22Rv1 (cell line): ENCODE data around the gene AJUBA.

Experiments
- ZFX ChIP-seq: fragments of 450-650 bp; IDR thresholded peaks from 2 replicates; pipeline ENCODE4 v1.6.1; 2017; ENCODE audit warnings: antibody characterized with exemption, borderline replicate concordance
- TF ChIP-seq, protein P1 (sequence below): fragments of 450-650 bp; IDR thresholded peaks from 2 replicates; pipeline ENCODE4 v1.5.1; 2017; ENCODE audit warnings: mild to moderate bottlenecking

DNA sequence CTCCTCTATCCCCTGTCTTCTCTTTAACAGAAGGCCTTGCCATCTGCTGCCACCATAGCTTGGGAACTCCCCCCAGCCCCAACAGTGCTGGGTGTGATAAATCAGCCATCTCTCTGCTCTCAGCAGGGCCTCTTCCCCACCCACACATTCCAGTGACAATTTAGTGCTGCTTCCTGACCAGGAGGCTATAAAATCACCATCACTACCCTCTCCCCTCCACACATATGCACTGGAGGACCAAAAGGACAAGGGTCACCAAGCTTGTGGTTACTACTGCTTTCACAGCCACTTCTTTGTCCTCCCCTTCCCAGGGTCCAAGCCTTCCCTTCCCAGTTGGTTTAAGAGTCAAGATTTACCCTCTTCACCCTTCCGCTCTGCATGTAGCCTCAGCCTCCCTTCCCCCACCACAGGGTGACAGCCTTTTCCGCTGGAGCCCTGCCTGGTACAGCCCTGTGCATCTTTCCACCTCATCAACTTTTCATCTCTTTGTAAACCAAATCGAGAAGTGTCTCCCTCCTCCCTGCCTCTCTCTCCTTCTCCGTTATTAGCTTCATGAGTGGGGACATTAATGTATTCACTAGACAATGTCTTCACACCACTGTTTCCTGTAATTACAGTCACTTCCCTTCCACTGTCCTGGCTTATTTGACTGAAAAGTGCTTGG is 42.9 kb upstream of the AJUBA start:
- TF ChIP-seq, protein P1, sequence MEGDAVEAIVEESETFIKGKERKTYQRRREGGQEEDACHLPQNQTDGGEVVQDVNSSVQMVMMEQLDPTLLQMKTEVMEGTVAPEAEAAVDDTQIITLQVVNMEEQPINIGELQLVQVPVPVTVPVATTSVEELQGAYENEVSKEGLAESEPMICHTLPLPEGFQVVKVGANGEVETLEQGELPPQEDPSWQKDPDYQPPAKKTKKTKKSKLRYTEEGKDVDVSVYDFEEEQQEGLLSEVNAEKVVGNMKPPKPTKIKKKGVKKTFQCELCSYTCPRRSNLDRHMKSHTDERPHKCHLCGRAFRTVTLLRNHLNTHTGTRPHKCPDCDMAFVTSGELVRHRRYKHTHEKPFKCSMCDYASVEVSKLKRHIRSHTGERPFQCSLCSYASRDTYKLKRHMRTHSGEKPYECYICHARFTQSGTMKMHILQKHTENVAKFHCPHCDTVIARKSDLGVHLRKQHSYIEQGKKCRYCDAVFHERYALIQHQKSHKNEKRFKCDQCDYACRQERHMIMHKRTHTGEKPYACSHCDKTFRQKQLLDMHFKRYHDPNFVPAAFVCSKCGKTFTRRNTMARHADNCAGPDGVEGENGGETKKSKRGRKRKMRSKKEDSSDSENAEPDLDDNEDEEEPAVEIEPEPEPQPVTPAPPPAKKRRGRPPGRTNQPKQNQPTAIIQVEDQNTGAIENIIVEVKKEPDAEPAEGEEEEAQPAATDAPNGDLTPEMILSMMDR: no peak
- TF ChIP-seq ZFX: no peak
